ENCODE data around the gene ZNF552. TPM values are rescaled to one million over a fixed set of nuclear protein-coding genes. Genes with fewer than 3 reads are reported as not detected.
"Not testable (repeated sequence)": the region's sequence is repeated elsewhere in the genome, so short reads cannot be mapped to it uniquely, and the experiment has no call there.

The ZNF552 gene
- total RNA-seq, 1 donor from 2014 or later, result 7.3 TPM

DNA sequence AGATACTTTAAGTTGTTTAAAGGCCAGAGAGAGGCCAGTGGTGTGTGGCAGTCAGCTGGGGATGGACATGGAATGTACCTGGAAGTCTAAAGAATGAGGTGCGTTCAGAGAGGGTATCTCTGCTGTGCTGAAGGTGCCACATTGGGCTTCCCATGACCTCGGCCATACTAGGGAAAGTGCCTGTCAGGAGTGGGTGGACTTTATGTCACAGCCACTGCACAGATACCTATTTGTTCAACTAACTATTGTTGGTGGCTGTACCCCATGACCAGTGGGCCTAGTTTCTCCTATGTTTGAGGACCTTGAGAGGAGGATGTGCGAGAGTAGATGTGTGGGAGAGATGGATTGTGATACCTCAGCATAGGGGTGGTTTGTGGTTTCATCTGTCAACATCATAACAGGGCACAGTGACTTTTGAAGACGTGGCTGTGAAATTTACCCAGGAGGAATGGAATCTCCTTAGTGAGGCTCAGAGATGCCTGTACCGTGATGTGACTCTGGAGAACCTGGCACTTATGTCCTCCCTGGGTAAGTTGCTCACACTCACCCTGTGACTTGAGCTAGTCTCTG, 24.0 kb upstream of the ZNF552 start:
- peaks cover 4 to 18% (median 5%) of the 10 kb centered on the region in 3 donors for H3K36me3 ChIP-seq (ENCODE audit: control insufficient read depth in 3 of 3, insufficient read depth in 3 of 3, low read length in 3 of 3)
- not testable (repeated sequence) for H3K4me3 ChIP-seq (ENCODE audit: low read length in 3 of 3); H3K9me3 ChIP-seq (ENCODE audit: control insufficient read depth in 3 of 3, low read length in 3 of 3); H3K4me1 ChIP-seq (ENCODE audit: control insufficient read depth in 3 of 3, insufficient read depth in 3 of 3, low read length in 3 of 3); H3K27ac ChIP-seq (ENCODE audit: low read depth, low read length); H3K9ac ChIP-seq (ENCODE audit: low read depth in 1 of 3, low read length in 3 of 3); H3K27me3 ChIP-seq (ENCODE audit: control insufficient read depth in 3 of 3, insufficient read depth in 3 of 3, low read length in 3 of 3)

DNA sequence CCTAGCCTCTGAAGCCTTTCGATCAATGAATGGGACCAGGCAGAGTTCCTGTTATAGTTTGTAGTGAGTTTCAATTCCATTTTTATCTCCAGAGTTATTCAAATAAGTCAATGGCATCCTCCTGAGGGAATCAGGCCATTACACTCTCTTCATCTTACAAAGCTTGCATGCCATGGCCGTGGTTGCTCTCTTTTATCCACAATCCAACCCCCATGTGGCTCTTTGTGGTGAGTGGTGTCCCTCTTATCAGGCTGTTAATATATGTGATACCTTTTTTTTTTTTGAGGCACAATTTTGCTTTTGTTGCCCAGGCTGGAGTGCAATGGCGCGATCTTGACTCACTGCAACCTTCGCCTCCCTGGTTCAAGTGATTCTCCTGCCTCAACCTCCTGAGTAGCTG, 22.3 kb upstream of the ZNF552 start:
- H3K4me3 ChIP-seq (ENCODE audit: low read length in 3 of 3); H3K9ac ChIP-seq (ENCODE audit: low read depth in 1 of 3, low read length in 3 of 3); H3K27me3 ChIP-seq (ENCODE audit: control insufficient read depth in 3 of 3, insufficient read depth in 3 of 3, low read length in 3 of 3); H3K4me1 ChIP-seq (ENCODE audit: control insufficient read depth in 3 of 3, insufficient read depth in 3 of 3, low read length in 3 of 3); H3K36me3 ChIP-seq (ENCODE audit: control insufficient read depth in 3 of 3, insufficient read depth in 3 of 3, low read length in 3 of 3); H3K9me3 ChIP-seq (ENCODE audit: control insufficient read depth in 3 of 3, low read length in 3 of 3); H3K27ac ChIP-seq (ENCODE audit: low read depth, low read length): not testable (repeated sequence)

DNA sequence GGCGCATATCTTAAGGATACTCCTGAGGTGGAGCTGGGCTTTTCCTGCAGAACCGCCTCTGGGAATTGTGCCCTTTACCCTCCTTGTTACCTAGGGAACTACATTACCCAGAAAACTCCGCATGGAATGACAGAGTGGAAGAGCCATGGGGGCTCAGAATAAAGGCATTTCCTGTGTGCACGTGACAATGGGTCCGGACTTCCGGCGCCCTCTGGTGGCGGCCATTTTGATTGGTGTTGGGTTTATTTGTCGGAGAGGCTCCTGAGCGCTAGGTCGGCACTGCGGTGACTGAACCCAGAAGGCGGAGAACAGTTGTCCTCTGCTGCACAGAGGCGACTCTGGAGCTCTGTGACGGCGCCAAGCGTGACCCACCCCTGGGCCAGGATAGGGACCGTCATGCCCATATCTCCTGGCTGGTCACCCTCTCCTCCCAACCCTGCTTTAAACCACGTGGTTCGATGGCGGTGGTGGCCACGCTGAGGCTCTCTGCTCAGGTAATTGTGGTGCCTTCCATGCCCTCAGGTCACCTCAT, 15.4 kb upstream of the ZNF552 start, which contains the start of gene ZNF587B:
Gene ZNF587B, plus strand, starts transcription at position 229 of the 532 bp plus-strand sequence. Its CDS starts 230 bp downstream, at position 459.
- Histone ChIP-seq H3K36me3 (ENCODE audit: control insufficient read depth in 3 of 3, insufficient read depth in 3 of 3, low read length in 3 of 3) (no peaks in the 10 kb centered on the region), H3K27ac (ENCODE audit: low read depth, low read length) (peak within 1 kb of the TSS; percentile 61), H3K9ac (ENCODE audit: low read depth in 1 of 3, low read length in 3 of 3) (peak within 1 kb of the TSS; percentile 55 to 86 (median 77)), H3K27me3 (ENCODE audit: control insufficient read depth in 3 of 3, insufficient read depth in 3 of 3, low read length in 3 of 3) (no peaks in the 10 kb centered on the region), H3K9me3 (ENCODE audit: control insufficient read depth in 3 of 3, low read length in 3 of 3) (no peaks in the 10 kb centered on the region), H3K4me1 (ENCODE audit: control insufficient read depth in 3 of 3, insufficient read depth in 3 of 3, low read length in 3 of 3) (peaks cover 0 to 3% (median 0%) of the 10 kb centered on the region in 3 donors), H3K4me3 (ENCODE audit: low read length in 3 of 3) (peak within 1 kb of the TSS; percentile 81 to 88 (median 83))

DNA sequence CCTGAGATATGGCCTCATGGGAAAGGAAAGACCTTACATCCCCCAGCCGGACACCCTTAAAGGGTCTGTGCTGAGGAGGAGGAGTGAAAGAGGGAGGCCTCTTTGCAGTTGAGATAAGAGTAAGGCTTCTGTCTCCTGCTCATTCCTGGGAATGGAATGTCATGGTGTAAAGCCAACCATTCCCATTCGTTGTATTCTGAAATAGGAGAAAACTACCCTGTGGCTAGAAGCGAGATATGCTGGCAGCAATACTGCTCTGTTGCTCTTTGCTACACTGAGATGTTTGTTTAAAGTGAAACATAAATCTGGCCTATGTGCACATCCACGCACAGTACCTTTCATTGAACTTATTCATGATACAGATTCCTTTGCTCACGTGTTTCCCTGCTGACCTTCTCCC, 14.6 kb upstream of the ZNF552 start:
- Histone ChIP-seq H3K4me3 (ENCODE audit: low read length in 3 of 3) (no peak overlapping the region), H3K27ac (ENCODE audit: low read depth, low read length) (peak overlapping the region; percentile 61)

DNA sequence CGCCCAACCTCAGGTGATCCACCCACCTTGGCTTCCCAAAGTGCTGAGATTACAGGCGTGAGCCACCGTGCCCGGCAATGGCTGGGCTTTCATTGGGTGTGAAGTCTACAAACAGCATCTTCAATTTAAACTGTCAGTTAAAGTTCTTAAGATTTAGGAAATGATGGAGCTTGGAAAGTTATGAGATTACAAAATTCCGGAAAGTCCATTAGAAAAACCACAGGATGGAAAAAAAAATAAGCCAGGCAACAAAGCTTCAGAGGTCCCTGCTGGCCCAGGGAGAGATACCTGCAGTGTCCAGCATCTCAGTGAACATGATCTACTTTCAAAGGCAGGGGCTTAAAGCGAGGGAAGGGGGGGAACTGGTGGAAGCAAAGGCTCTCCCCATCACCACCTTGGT, 10.8 kb upstream of the ZNF552 start:
- Histone ChIP-seq H3K9me3 (ENCODE audit: control insufficient read depth in 3 of 3, low read length in 3 of 3) (no peaks in the 10 kb centered on the region), H3K4me3 (ENCODE audit: low read length in 3 of 3) (no peak overlapping the region), H3K4me1 (ENCODE audit: control insufficient read depth in 3 of 3, insufficient read depth in 3 of 3, low read length in 3 of 3) (peaks cover 3 to 6% (median 5%) of the 10 kb centered on the region in 3 donors), H3K36me3 (ENCODE audit: control insufficient read depth in 3 of 3, insufficient read depth in 3 of 3, low read length in 3 of 3) (no peaks in the 10 kb centered on the region), H3K27me3 (ENCODE audit: control insufficient read depth in 3 of 3, insufficient read depth in 3 of 3, low read length in 3 of 3) (no peaks in the 10 kb centered on the region), H3K9ac (ENCODE audit: low read depth in 1 of 3, low read length in 3 of 3) (no peak overlapping the region), H3K27ac (ENCODE audit: low read depth, low read length) (no peak overlapping the region)

More for the DNA sequence above, 14.6 kb upstream of the ZNF552 start:
- Histone ChIP-seq H3K9ac (ENCODE audit: low read depth in 1 of 3, low read length in 3 of 3) (no peak overlapping the region), H3K36me3 (ENCODE audit: control insufficient read depth in 3 of 3, insufficient read depth in 3 of 3, low read length in 3 of 3) (no peaks in the 10 kb centered on the region), H3K27me3 (ENCODE audit: control insufficient read depth in 3 of 3, insufficient read depth in 3 of 3, low read length in 3 of 3) (no peaks in the 10 kb centered on the region), H3K9me3 (ENCODE audit: control insufficient read depth in 3 of 3, low read length in 3 of 3) (no peaks in the 10 kb centered on the region), H3K4me1 (ENCODE audit: control insufficient read depth in 3 of 3, insufficient read depth in 3 of 3, low read length in 3 of 3) (peaks cover 0 to 3% (median 0%) of the 10 kb centered on the region in 3 donors)

DNA sequence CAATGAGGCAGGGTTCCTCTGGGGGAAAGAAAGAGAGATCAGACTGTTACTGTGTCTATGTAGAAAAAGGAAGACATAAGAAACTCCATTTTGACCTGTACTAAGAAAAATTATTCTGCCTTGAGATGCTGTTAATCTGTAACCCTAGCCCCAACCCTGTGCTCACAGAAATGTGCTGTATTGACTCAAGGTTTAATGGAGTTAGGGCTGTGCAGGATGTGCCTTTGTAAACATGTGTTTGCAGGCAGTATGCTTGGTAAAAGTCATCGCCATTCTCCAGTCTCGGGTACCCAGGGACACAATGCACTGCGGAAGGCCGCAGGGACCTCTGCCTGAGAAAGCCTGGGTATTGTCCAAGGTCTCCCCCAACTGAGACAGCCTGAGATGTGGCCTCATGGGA, 8.9 kb upstream of the ZNF552 start:
- not testable (repeated sequence) for H3K36me3 ChIP-seq (ENCODE audit: control insufficient read depth in 3 of 3, insufficient read depth in 3 of 3, low read length in 3 of 3); H3K9me3 ChIP-seq (ENCODE audit: control insufficient read depth in 3 of 3, low read length in 3 of 3); H3K27ac ChIP-seq (ENCODE audit: low read depth, low read length); H3K27me3 ChIP-seq (ENCODE audit: control insufficient read depth in 3 of 3, insufficient read depth in 3 of 3, low read length in 3 of 3); H3K4me3 ChIP-seq (ENCODE audit: low read length in 3 of 3); H3K9ac ChIP-seq (ENCODE audit: low read depth in 1 of 3, low read length in 3 of 3)
- H3K4me1 ChIP-seq (ENCODE audit: control insufficient read depth in 3 of 3, insufficient read depth in 3 of 3, low read length in 3 of 3), result peaks cover 3 to 15% (median 11%) of the 10 kb centered on the region in 3 donors

DNA sequence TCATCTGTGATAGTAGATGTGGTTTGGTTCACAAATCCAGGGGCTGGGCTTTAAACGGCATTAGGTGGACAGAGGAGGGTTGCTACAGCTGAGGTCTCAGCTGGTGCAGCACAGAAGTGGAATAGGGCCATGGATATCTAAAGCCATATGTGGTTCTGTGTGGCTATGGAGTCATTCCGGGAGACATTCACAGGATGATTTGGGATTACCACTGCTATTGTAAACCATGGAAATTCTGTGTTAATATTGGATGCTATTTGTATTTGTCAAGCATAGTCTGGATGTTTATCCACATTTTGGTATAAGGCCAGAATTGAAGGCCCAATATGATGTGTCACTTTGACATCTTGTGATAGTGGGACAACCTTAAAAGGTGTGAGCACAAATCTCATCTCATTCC, 8.4 kb upstream of the ZNF552 start:
- not testable (repeated sequence) for H3K36me3 ChIP-seq (ENCODE audit: control insufficient read depth in 3 of 3, insufficient read depth in 3 of 3, low read length in 3 of 3); H3K27ac ChIP-seq (ENCODE audit: low read depth, low read length); H3K27me3 ChIP-seq (ENCODE audit: control insufficient read depth in 3 of 3, insufficient read depth in 3 of 3, low read length in 3 of 3); H3K9me3 ChIP-seq (ENCODE audit: control insufficient read depth in 3 of 3, low read length in 3 of 3); H3K9ac ChIP-seq (ENCODE audit: low read depth in 1 of 3, low read length in 3 of 3); H3K4me3 ChIP-seq (ENCODE audit: low read length in 3 of 3)
- H3K4me1 ChIP-seq (ENCODE audit: control insufficient read depth in 3 of 3, insufficient read depth in 3 of 3, low read length in 3 of 3), result peaks cover 3 to 15% (median 11%) of the 10 kb centered on the region in 3 donors

DNA sequence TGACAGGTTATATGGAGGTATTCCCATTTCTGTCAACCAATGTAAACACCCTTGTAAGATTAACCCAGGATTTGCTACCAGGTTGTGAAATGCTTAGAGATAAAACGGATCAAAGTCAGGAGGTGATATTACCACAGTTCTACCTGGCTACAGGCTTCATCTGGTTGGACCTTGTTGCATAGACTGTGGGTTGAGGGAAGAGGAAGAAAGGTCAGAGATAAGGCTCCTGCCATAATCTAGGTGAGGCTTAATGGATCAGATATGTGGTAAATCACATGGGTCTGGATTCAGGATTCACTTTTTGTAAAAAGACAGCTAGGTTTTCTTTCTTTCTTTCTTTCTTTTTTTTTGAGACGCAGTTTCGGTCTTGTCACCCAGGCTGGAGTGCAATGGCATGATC, 6.8 kb upstream of the ZNF552 start:
- not testable (repeated sequence) for H3K9me3 ChIP-seq (ENCODE audit: control insufficient read depth in 3 of 3, low read length in 3 of 3); H3K27me3 ChIP-seq (ENCODE audit: control insufficient read depth in 3 of 3, insufficient read depth in 3 of 3, low read length in 3 of 3); H3K36me3 ChIP-seq (ENCODE audit: control insufficient read depth in 3 of 3, insufficient read depth in 3 of 3, low read length in 3 of 3); H3K9ac ChIP-seq (ENCODE audit: low read depth in 1 of 3, low read length in 3 of 3); H3K4me3 ChIP-seq (ENCODE audit: low read length in 3 of 3); H3K27ac ChIP-seq (ENCODE audit: low read depth, low read length)
- peaks cover 3 to 15% (median 11%) of the 10 kb centered on the region in 3 donors for H3K4me1 ChIP-seq (ENCODE audit: control insufficient read depth in 3 of 3, insufficient read depth in 3 of 3, low read length in 3 of 3)

DNA sequence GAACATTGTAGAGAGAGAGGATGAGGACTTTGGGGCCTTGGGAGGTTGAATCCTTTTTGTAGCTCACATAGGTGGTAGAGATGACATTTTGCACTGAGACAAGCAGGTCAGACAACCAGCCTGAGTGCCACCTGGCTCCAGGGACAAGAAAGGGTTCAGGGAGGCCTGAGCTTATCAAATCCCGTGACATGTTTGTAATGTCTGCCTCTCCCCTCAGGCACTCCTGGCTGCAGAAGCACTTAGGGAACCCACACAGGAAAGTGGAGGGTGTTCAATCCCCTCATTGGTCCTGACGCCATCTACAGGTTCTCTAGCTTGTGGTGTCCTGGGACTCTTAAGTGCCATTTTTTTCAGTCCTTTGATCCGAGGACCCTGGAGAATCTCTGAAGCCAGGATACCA, 6.4 kb upstream of the ZNF552 start:
- H3K27ac ChIP-seq (ENCODE audit: low read depth, low read length); H3K9ac ChIP-seq (ENCODE audit: low read depth in 1 of 3, low read length in 3 of 3); H3K27me3 ChIP-seq (ENCODE audit: control insufficient read depth in 3 of 3, insufficient read depth in 3 of 3, low read length in 3 of 3); H3K9me3 ChIP-seq (ENCODE audit: control insufficient read depth in 3 of 3, low read length in 3 of 3); H3K36me3 ChIP-seq (ENCODE audit: control insufficient read depth in 3 of 3, insufficient read depth in 3 of 3, low read length in 3 of 3): not testable (repeated sequence)
- H3K4me3 ChIP-seq (ENCODE audit: low read length in 3 of 3), result peak overlapping the region in 1 of 3 donors; percentile 40
- H3K4me1 ChIP-seq (ENCODE audit: control insufficient read depth in 3 of 3, insufficient read depth in 3 of 3, low read length in 3 of 3), result peaks cover 3 to 15% (median 11%) of the 10 kb centered on the region in 3 donors

DNA sequence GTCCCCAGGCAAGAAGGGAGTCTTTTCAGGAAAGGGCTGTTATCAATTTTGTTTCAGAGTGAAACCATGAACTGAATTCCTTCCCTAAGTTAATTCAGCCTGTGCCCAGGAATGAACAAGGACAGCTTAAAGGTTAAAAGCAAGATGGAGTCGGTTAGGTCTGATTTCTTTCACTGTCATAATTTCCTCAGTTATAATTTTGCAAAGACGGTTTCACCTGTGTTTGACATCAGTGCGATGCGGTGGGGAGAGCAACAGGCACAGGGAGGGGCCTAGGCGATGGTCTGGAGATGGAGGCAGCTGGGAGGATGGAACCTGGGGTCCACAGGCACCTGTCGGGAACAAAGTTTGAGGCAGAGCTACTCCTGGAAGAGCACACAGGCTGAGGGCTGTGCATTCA, 5.9 kb upstream of the ZNF552 start:
- Histone ChIP-seq H3K4me3 (ENCODE audit: low read length in 3 of 3) (peak overlapping the region; percentile 98), H3K27ac (ENCODE audit: low read depth, low read length) (no peak overlapping the region), H3K36me3 (ENCODE audit: control insufficient read depth in 3 of 3, insufficient read depth in 3 of 3, low read length in 3 of 3) (peaks cover 0 to 2% (median 0%) of the 10 kb centered on the region in 3 donors), H3K9ac (ENCODE audit: low read depth in 1 of 3, low read length in 3 of 3) (peak overlapping the region; percentile 93 to 97 (median 94)), H3K9me3 (ENCODE audit: control insufficient read depth in 3 of 3, low read length in 3 of 3) (no peaks in the 10 kb centered on the region), H3K27me3 (ENCODE audit: control insufficient read depth in 3 of 3, insufficient read depth in 3 of 3, low read length in 3 of 3) (no peaks in the 10 kb centered on the region), H3K4me1 (ENCODE audit: control insufficient read depth in 3 of 3, insufficient read depth in 3 of 3, low read length in 3 of 3) (peaks cover 3 to 15% (median 11%) of the 10 kb centered on the region in 3 donors)
